Measurements from ENCODE around the gene SPINT3. TPM values are rescaled to one million over a fixed set of nuclear protein-coding genes. Genes with fewer than 3 reads are reported as not detected.

SPINT3 gene
- total RNA-seq, 1 experiment from 2014 or later: not detected

- H3K4me1 ChIP-seq (replicated peaks): no peaks in the 10 kb centered on the region
- H3K4me3 ChIP-seq: no peak overlapping the region
- no peak for DNase-seq (ENCODE audit: low read depth in 1 of 2, low spot score in 2 of 2)
- H3K27me3 ChIP-seq (replicated peaks): 0 out of 2 replicates have a peak, but pooled peaks cover 10% of the 10 kb centered on the region
- no peaks in the 10 kb centered on the region for H3K9me3 ChIP-seq (replicated peaks)
- H3K36me3 ChIP-seq: no peaks in the 10 kb centered on the region
- no peak overlapping the region for H3K27ac ChIP-seq
Measured at GRCh38 chr20:45518282-45518681, 2.9 kb upstream of the SPINT3 start.

GRCh38 chr20:45510242-45510862, 5.1 kb downstream of the SPINT3 start:
- no peaks in the 10 kb centered on the region for H3K9me3 ChIP-seq (replicated peaks)
- no peaks in the 10 kb centered on the region for H3K4me1 ChIP-seq (replicated peaks)
- H3K27me3 ChIP-seq (replicated peaks): peaks cover 10% of the 10 kb centered on the region
- H3K4me3 ChIP-seq: no peak overlapping the region
- no peak overlapping the region for H3K27ac ChIP-seq
- no peak for DNase-seq (ENCODE audit: low read depth in 1 of 2, low spot score in 2 of 2)
- H3K36me3 ChIP-seq: no peaks in the 10 kb centered on the region

- no peak overlapping the region for H3K4me3 ChIP-seq
- no peaks in the 10 kb centered on the region for H3K4me1 ChIP-seq (replicated peaks)
- no peak for DNase-seq (ENCODE audit: low read depth in 1 of 2, low spot score in 2 of 2)
- no peak overlapping the region for H3K27ac ChIP-seq
- H3K36me3 ChIP-seq: no peaks in the 10 kb centered on the region
- peaks cover 10% of the 10 kb centered on the region for H3K27me3 ChIP-seq (replicated peaks)
- H3K9me3 ChIP-seq (replicated peaks): no peaks in the 10 kb centered on the region
Measured at GRCh38 chr20:45509091-45509490, 6.3 kb downstream of the SPINT3 start.

- Histone ChIP-seq H3K27ac (no peak overlapping the region), H3K27me3 (replicated peaks) (peaks cover 10% of the 10 kb centered on the region), H3K4me3 (no peak overlapping the region), H3K36me3 (no peaks in the 10 kb centered on the region), H3K9me3 (replicated peaks) (no peaks in the 10 kb centered on the region), H3K4me1 (replicated peaks) (no peaks in the 10 kb centered on the region)
- DNase-seq (ENCODE audit: low read depth in 1 of 2, low spot score in 2 of 2): no peak
Measured at GRCh38 chr20:45508068-45508886, 7.1 kb downstream of the SPINT3 start.

- Histone ChIP-seq H3K27ac (no peak overlapping the region), H3K27me3 (replicated peaks) (peaks cover 13% of the 10 kb centered on the region), H3K36me3 (no peaks in the 10 kb centered on the region), H3K4me1 (replicated peaks) (no peaks in the 10 kb centered on the region), H3K4me3 (no peak overlapping the region), H3K9me3 (replicated peaks) (no peaks in the 10 kb centered on the region)
- no peak for DNase-seq (ENCODE audit: low read depth in 1 of 2, low spot score in 2 of 2)
Measured at GRCh38 chr20:45507011-45507820, 8.2 kb downstream of the SPINT3 start.

- Histone ChIP-seq H3K4me1 (replicated peaks) (no peaks in the 10 kb centered on the region), H3K27me3 (replicated peaks) (peaks cover 13% of the 10 kb centered on the region), H3K9me3 (replicated peaks) (no peaks in the 10 kb centered on the region), H3K36me3 (no peaks in the 10 kb centered on the region), H3K27ac (no peak overlapping the region), H3K4me3 (no peak overlapping the region)
- DNase-seq (ENCODE audit: low read depth in 1 of 2, low spot score in 2 of 2): no peak
Measured at GRCh38 chr20:45506398-45506797, 9.0 kb downstream of the SPINT3 start.

- Histone ChIP-seq H3K36me3 (no peaks in the 10 kb centered on the region), H3K4me3 (no peak overlapping the region), H3K27ac (no peak overlapping the region), H3K9me3 (replicated peaks) (no peaks in the 10 kb centered on the region), H3K27me3 (replicated peaks) (peaks cover 15% of the 10 kb centered on the region; the same call in 1 of the 2 replicates), H3K4me1 (replicated peaks) (no peaks in the 10 kb centered on the region)
- no peak for DNase-seq (ENCODE audit: low read depth in 1 of 2, low spot score in 2 of 2)
Measured at GRCh38 chr20:45503403-45503802, 12.0 kb downstream of the SPINT3 start.

GRCh38 chr20:45502561-45502960, 12.9 kb downstream of the SPINT3 start:
- Histone ChIP-seq H3K36me3 (no peaks in the 10 kb centered on the region), H3K27ac (no peak overlapping the region), H3K27me3 (replicated peaks) (peaks cover 15% of the 10 kb centered on the region; the same call in 1 of the 2 replicates), H3K4me3 (no peak overlapping the region), H3K9me3 (replicated peaks) (no peaks in the 10 kb centered on the region), H3K4me1 (replicated peaks) (no peaks in the 10 kb centered on the region)
- DNase-seq (ENCODE audit: low read depth in 1 of 2, low spot score in 2 of 2): no peak

GRCh38 chr20:45501600-45501999, 13.8 kb downstream of the SPINT3 start:
- Histone ChIP-seq H3K27ac (no peak overlapping the region), H3K9me3 (replicated peaks) (no peaks in the 10 kb centered on the region), H3K4me3 (no peak overlapping the region), H3K27me3 (replicated peaks) (peaks cover 15% of the 10 kb centered on the region; the same call in 1 of the 2 replicates), H3K36me3 (no peaks in the 10 kb centered on the region), H3K4me1 (replicated peaks) (no peaks in the 10 kb centered on the region)
- no peak for DNase-seq (ENCODE audit: low read depth in 1 of 2, low spot score in 2 of 2)

GRCh38 chr20:45500022-45500421, 15.4 kb downstream of the SPINT3 start:
- no peak overlapping the region for H3K4me3 ChIP-seq
- no peak for DNase-seq (ENCODE audit: low read depth in 1 of 2, low spot score in 2 of 2)
- H3K27me3 ChIP-seq (replicated peaks): peaks cover 20% of the 10 kb centered on the region; the same call in 1 of the 2 replicates
- no peaks in the 10 kb centered on the region for H3K4me1 ChIP-seq (replicated peaks)
- H3K36me3 ChIP-seq: no peaks in the 10 kb centered on the region
- no peaks in the 10 kb centered on the region for H3K9me3 ChIP-seq (replicated peaks)
- no peak overlapping the region for H3K27ac ChIP-seq

- H3K27ac ChIP-seq: no peak overlapping the region
- no peak for DNase-seq (ENCODE audit: low read depth in 1 of 2, low spot score in 2 of 2)
- no peak overlapping the region for H3K4me3 ChIP-seq
- H3K4me1 ChIP-seq (replicated peaks): no peaks in the 10 kb centered on the region
- peaks cover 20% of the 10 kb centered on the region; the same call in 1 of the 2 replicates for H3K27me3 ChIP-seq (replicated peaks)
- H3K9me3 ChIP-seq (replicated peaks): no peaks in the 10 kb centered on the region
- H3K36me3 ChIP-seq: no peaks in the 10 kb centered on the region
Measured at GRCh38 chr20:45497971-45498494, 17.4 kb downstream of the SPINT3 start.

GRCh38 chr20:45496166-45496565, 19.3 kb downstream of the SPINT3 start:
- H3K27me3 ChIP-seq (replicated peaks): peaks cover 17% of the 10 kb centered on the region; the same call in 1 of the 2 replicates
- no peaks in the 10 kb centered on the region for H3K36me3 ChIP-seq
- no peaks in the 10 kb centered on the region for H3K4me1 ChIP-seq (replicated peaks)
- no peak overlapping the region for H3K27ac ChIP-seq
- DNase-seq (ENCODE audit: low read depth in 1 of 2, low spot score in 2 of 2): no peak
- no peaks in the 10 kb centered on the region for H3K9me3 ChIP-seq (replicated peaks)
- H3K4me3 ChIP-seq: no peak overlapping the region

GRCh38 chr20:45495501-45495941, 19.9 kb downstream of the SPINT3 start:
- H3K36me3 ChIP-seq: no peaks in the 10 kb centered on the region
- DNase-seq (ENCODE audit: low read depth in 1 of 2, low spot score in 2 of 2): no peak
- peaks cover 17% of the 10 kb centered on the region; the same call in 1 of the 2 replicates for H3K27me3 ChIP-seq (replicated peaks)
- no peak overlapping the region for H3K27ac ChIP-seq
- H3K9me3 ChIP-seq (replicated peaks): no peaks in the 10 kb centered on the region
- H3K4me3 ChIP-seq: no peak overlapping the region
- H3K4me1 ChIP-seq (replicated peaks): no peaks in the 10 kb centered on the region
